K562 (cell line): ENCODE results near the gene LEO1. TPM values are rescaled to one million over a fixed set of nuclear protein-coding genes. Genes with fewer than 3 reads are reported as not detected.

Source experiments
- BRD4 ChIP-seq: fragments of 200-600 bp; sonication (generic); IDR thresholded peaks from 2 replicates; pipeline ENCODE4 v1.6.1; 2017; ENCODE audit warnings: inconsistent platforms
- BRF1 ChIP-seq: IDR thresholded peaks from 3 replicates; pipeline ENCODE4 v1.6.1; 2011; ENCODE audit warnings: borderline replicate concordance, mild to moderate bottlenecking; ENCODE audit not compliant: insufficient read length; ENCODE audit errors: extremely low read depth
- CBFA2T3 ChIP-seq: fragments of 450-650 bp; IDR thresholded peaks from 2 replicates; pipeline ENCODE4 v1.6.1; 2017
- CHD4 ChIP-seq: fragments of 200-600 bp; sonication (generic); IDR thresholded peaks from 3 replicates; pipeline ENCODE4 v1.6.1; 2012; ENCODE audit warnings: low read depth, mild to moderate bottlenecking, mixed read lengths, low read length, inconsistent platforms; ENCODE audit not compliant: insufficient read depth, insufficient replicate concordance, poor library complexity, severe bottlenecking
- DIDO1 ChIP-seq: fragments of 450-650 bp; IDR thresholded peaks from 2 replicates; pipeline ENCODE4 v1.6.1; 2016; ENCODE audit warnings: low read depth, missing biosample characterization, missing genetic modification characterization
- ERF ChIP-seq: fragments of 450-650 bp; formaldehyde crosslinking; IDR thresholded peaks from 2 replicates; pipeline ENCODE4 v1.4.0; 2020; ENCODE audit warnings: mild to moderate bottlenecking, mixed read lengths
- MED1 ChIP-seq: sonication (generic); formaldehyde crosslinking; IDR thresholded peaks from 2 replicates; pipeline ENCODE4 v1.8.1; 2023; ENCODE audit warnings: missing genetic modification reagents, borderline replicate concordance
- NEUROD1 ChIP-seq: fragments of 150-350 bp; IDR thresholded peaks from 2 replicates; pipeline ENCODE4 v1.6.1; 2014; ENCODE audit warnings: borderline replicate concordance, low read length, low read depth; ENCODE audit not compliant: partially characterized antibody
- NR2C1 ChIP-seq, 2 experiments: fragments of 450-650 bp; IDR thresholded peaks; 2 replicates each; pipeline ENCODE4 v1.6.1; 2017; ENCODE audit warnings: mild to moderate bottlenecking in 2 of 2, antibody characterized with exemption in 1 of 2, inconsistent platforms in 1 of 2, missing compliant biosample characterization in 1 of 2, missing genetic modification characterization in 1 of 2
- PBX2 ChIP-seq, 2 experiments: IDR thresholded peaks in 1 of 2; conservative IDR thresholded peaks in 1 of 2; 2 replicates each; pipeline ENCODE4 v1.6.1; 2016; ENCODE audit warnings: low read depth in 2 of 2, mild to moderate bottlenecking in 1 of 2, missing compliant biosample characterization in 1 of 2, missing genetic modification characterization in 1 of 2, moderate library complexity in 1 of 2
- SNIP1 ChIP-seq: fragments of 450-650 bp; IDR thresholded peaks from 2 replicates; pipeline ENCODE4 v1.7.1; 2017; ENCODE audit warnings: low read depth, mild to moderate bottlenecking
- SPI1 ChIP-seq: IDR thresholded peaks from 2 replicates; pipeline ENCODE4 v1.6.1; 2011; ENCODE audit warnings: low read depth, low read length, control low read depth, borderline replicate concordance
- SREBF1 ChIP-seq: fragments of 150-350 bp; IDR thresholded peaks from 2 replicates; pipeline ENCODE4 v1.6.1; 2014; ENCODE audit warnings: antibody characterized with exemption, low read depth, low read length, borderline replicate concordance
- TCFL5 ChIP-seq: fragments of 250-450 bp; sonication (Bioruptor Pico); conservative IDR thresholded peaks from 2 replicates; pipeline ENCODE4 v1.6.1; 2021; ENCODE audit warnings: mild to moderate bottlenecking, moderate library complexity, matching md5 sums
- U2AF2 ChIP-seq: fragments of 200-400 bp; formaldehyde crosslinking; optimal IDR thresholded peaks from 2 replicates; pipeline ENCODE3; 2017; ENCODE audit warnings: low read depth, mild to moderate bottlenecking, low read length
- XRCC5 ChIP-seq: fragments of 200-400 bp; formaldehyde crosslinking; IDR thresholded peaks from 2 replicates; pipeline ENCODE4 v1.6.1; 2017; ENCODE audit warnings: low read depth, mild to moderate bottlenecking, low read length
- ZNF239 ChIP-seq: fragments of 250-450 bp; sonication (Bioruptor Pico); IDR thresholded peaks from 2 replicates; pipeline ENCODE4 v1.4.0; 2020; ENCODE audit warnings: mild to moderate bottlenecking
- ZNF324 ChIP-seq: fragments of 250-450 bp; sonication (Bioruptor Pico); IDR thresholded peaks from 2 replicates; pipeline ENCODE4 v1.4.0; 2020; ENCODE audit warnings: mild to moderate bottlenecking
- ZNF583 ChIP-seq: fragments of 250-450 bp; sonication (Bioruptor Pico); IDR thresholded peaks from 2 replicates; pipeline ENCODE4 v1.4.0; 2020
- ZNF589 ChIP-seq: fragments of 200-800 bp; sonication (Bioruptor generic); IDR thresholded peaks from 2 replicates; pipeline ENCODE4 v1.6.1; 2016; ENCODE audit warnings: low read depth, missing genetic modification characterization, missing compliant biosample characterization
- ZNF75A ChIP-seq: fragments of 450-650 bp; formaldehyde crosslinking; IDR thresholded peaks from 2 replicates; pipeline ENCODE4 v1.4.0; 2020; ENCODE audit warnings: mild to moderate bottlenecking
- ZZZ3 ChIP-seq: fragments of 450-650 bp; IDR thresholded peaks from 2 replicates; pipeline ENCODE4 v1.6.1; 2016; ENCODE audit warnings: antibody characterized with exemption, mild to moderate bottlenecking, moderate library complexity
- polyA plus RNA-seq, 8 experiments: library from polyadenylated mRNA; depleted of rRNA in 4 of 8; stranded (reverse) in 5 of 8; unstranded in 3 of 8; fragments of >200 nt; fragmentation: Nextera tagmentation in 2 of 8; fragmentation: Illumina TruSeq in 1 of 8; extraction: Ambion mirVana in 2 of 8; extraction: Trizol in 1 of 8; gene quantifications; 2 replicates each; pipeline versions ENCODE4 v1.2.1 to v1.2.3, GENCODE V29; 2011 to 2014; ENCODE audit warnings: inconsistent platforms in 1 of 8, missing spikeins in 1 of 8
- total RNA-seq, 7 experiments: library from RNA; depleted of rRNA in 6 of 7; stranded (reverse); fragments of >200 nt in 6 of 7; fragmentation: Illumina TruSeq in 2 of 7; extraction: Trizol in 2 of 7; gene quantifications; 2 replicates each; pipeline versions ENCODE4 v1.2.1 to v1.2.3, GENCODE V29; 2011 to 2021; ENCODE audit warnings: low replicate concordance in 1 of 7
- TF ChIP-seq, protein P1 (sequence below): fragments of 250-450 bp; sonication (Bioruptor Pico); IDR thresholded peaks from 2 replicates; pipeline ENCODE4 v1.9.0; 2021; ENCODE audit warnings: mild to moderate bottlenecking
- TF ChIP-seq, protein P2 (sequence below): sonication (generic); formaldehyde crosslinking; IDR thresholded peaks from 2 replicates; pipeline ENCODE4 v1.9.0; 2022; ENCODE audit warnings: mild to moderate bottlenecking, missing genetic modification reagents

The LEO1 gene
- total and polyA plus RNA-seq, 9 of the 15 experiments (the other 6 are each of a cell fraction or from before 2014, with no cell fraction given), result 8.4 to 48.3 (median 37.9) TPM

DNA sequence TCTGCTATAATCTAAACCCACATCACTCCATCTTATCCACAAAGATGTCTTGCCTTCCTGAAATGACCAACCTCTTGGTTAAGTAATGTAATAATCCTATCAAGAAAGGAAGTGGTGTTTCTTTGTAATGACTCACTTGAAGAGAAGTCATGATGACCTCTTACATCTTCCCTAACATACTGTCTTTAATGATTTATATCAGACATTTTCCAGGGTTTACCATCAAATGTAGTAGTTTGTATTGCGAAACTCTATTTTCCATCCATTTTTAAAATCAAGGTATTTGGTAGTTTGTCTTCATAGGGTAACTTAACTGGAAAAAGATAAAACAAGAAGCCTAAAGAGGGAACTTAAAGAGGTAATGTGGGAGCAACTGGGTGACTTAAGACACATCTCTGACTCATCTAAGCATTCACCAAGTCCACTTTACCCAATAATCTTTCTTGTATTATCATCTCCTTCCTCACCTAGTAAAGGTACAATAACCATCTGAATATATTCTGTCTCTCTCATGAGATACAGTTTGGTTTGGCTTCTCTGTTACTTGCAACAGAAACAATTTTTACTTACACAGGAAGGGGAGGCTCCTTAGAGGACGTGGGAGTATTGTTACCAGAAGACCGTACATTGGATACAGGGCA lies 41.7 kb upstream of the LEO1 start (continued):
- TF ChIP-seq, protein P1, sequence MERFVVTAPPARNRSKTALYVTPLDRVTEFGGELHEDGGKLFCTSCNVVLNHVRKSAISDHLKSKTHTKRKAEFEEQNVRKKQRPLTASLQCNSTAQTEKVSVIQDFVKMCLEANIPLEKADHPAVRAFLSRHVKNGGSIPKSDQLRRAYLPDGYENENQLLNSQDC (CRISPR knock-in tag), result no peak
- TF ChIP-seq MED1 (CRISPR knock-in tag), result no peak
- no peak for TF ChIP-seq PBX2 (CRISPR knock-in tag; IDR thresholded peaks at IDR 0.05; ENCODE audit: low read depth)
- peak; percentile 47; the same call in 1 of the 2 replicates for TF ChIP-seq PBX2 (tag; conservative IDR thresholded peaks at IDR 0.05; ENCODE audit: low read depth)
- TF ChIP-seq ZNF239 (CRISPR knock-in tag), result no peak
- TF ChIP-seq SNIP1, result no peak
- TF ChIP-seq ZNF324 (CRISPR knock-in tag), result no peak
- TF ChIP-seq NR2C1 (IDR thresholded peaks at IDR 0.05), result no peak
- peak; percentile 54 for TF ChIP-seq NR2C1 (tag; IDR thresholded peaks at IDR 0.05)
- no peak for TF ChIP-seq BRF1
- no peak for TF ChIP-seq XRCC5
- TF ChIP-seq ZNF583 (CRISPR knock-in tag), result no peak
- no peak for TF ChIP-seq ZNF75A (CRISPR knock-in tag)
- TF ChIP-seq U2AF2, result no peak
- no peak for TF ChIP-seq SREBF1
- no peak for TF ChIP-seq CHD4
- no peak for TF ChIP-seq ERF (CRISPR knock-in tag)
- TF ChIP-seq TCFL5 (CRISPR knock-in tag), result no peak
- TF ChIP-seq ZZZ3, result no peak
- no peak for TF ChIP-seq BRD4
- TF ChIP-seq SPI1, result peak; percentile 53; the same call in 1 of the 2 replicates
- TF ChIP-seq, protein P2, sequence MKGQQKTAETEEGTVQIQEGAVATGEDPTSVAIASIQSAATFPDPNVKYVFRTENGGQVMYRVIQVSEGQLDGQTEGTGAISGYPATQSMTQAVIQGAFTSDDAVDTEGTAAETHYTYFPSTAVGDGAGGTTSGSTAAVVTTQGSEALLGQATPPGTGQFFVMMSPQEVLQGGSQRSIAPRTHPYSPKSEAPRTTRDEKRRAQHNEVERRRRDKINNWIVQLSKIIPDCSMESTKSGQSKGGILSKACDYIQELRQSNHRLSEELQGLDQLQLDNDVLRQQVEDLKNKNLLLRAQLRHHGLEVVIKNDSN (CRISPR knock-in tag), result no peak
- TF ChIP-seq NEUROD1, result no peak
- TF ChIP-seq CBFA2T3, result peak; percentile 49
- TF ChIP-seq DIDO1 (tag), result no peak
- no peak for TF ChIP-seq ZNF589 (CRISPR knock-in tag)
